ENCODE results near the gene CHRM3. TPM values are rescaled to one million over a fixed set of nuclear protein-coding genes. Genes with fewer than 3 reads are reported as not detected.

CHRM3 gene
- under 0.01 and 0.29 TPM in 2 replicates for total RNA-seq

DNA sequence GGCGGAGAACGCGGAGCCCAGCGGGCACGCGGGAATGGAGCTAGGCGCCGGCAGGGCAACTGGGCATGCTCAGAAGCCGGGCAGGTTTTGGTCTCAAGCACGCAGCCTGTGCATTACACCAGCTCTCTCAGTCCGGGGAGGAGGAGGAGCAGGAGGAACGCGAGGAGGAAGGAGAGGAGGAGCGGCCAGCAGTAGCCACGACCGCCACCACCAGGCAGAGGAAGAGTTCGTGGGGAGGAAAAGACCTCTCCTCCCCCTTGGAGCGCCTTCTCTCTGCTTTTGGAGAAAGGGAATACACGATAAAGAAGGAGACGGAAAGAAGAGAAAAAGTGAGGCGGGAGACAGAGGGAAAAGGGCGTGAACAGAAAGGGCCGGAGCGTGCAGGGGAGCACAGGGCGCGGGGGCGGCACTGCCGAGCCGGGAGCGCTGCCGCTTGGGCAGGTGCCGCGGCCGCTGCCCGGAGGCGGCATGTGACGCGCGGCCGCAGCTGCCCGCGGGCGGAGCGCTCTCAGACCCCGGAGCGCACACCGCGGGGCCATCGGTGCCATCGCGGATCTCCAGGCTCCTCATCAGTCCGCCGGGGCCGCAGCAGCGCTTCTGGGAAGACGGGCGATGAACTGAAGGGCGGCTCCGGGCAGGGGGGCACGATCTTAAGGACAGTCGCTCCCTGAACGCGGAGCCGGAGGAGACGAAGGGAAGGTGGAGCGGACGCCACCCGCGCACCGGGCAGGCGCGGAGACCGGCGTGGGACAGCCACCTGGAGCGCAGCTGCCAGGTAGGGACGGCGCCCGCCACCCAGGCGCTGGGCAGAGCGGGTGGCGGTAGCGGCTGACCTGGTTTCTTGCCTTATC, at the start of gene CHRM3:
CHRM3 (plus strand) TSS at position 116 of the 851 bp plus-strand sequence. CDS start 520,884 bp downstream, outside the sequence.
- Histone ChIP-seq H4K20me1 (ENCODE audit: insufficient read depth, low read length) (no peaks in the 10 kb centered on the region), H3K4me2 (ENCODE audit: insufficient read depth, low read length) (peak within 1 kb of the TSS; percentile 45), H3K27ac (ENCODE audit: low read depth, low read length) (no peak within 1 kb of the TSS), H3K79me2 (ENCODE audit: insufficient read depth, low read length) (no peaks in the 10 kb centered on the region), H3K9me3 (ENCODE audit: low read depth, low read length) (no peaks in the 10 kb centered on the region), H3K27me3 (ENCODE audit: insufficient read depth, low read length) (peaks cover 23% of the 10 kb centered on the region), H3K4me3 (ENCODE audit: insufficient read depth, low read length) (peak within 1 kb of the TSS; percentile 12), H2AFZ (ENCODE audit: low read length) (no peak within 1 kb of the TSS), H3K4me1 (ENCODE audit: insufficient read depth, low read length) (no peaks in the 10 kb centered on the region), H3K36me3 (ENCODE audit: insufficient read depth, low read length) (no peaks in the 10 kb centered on the region)
- DNase-seq (ENCODE audit: insufficient read length, low spot score, missing footprints), result peak; percentile 80
- TF ChIP-seq, protein P1, sequence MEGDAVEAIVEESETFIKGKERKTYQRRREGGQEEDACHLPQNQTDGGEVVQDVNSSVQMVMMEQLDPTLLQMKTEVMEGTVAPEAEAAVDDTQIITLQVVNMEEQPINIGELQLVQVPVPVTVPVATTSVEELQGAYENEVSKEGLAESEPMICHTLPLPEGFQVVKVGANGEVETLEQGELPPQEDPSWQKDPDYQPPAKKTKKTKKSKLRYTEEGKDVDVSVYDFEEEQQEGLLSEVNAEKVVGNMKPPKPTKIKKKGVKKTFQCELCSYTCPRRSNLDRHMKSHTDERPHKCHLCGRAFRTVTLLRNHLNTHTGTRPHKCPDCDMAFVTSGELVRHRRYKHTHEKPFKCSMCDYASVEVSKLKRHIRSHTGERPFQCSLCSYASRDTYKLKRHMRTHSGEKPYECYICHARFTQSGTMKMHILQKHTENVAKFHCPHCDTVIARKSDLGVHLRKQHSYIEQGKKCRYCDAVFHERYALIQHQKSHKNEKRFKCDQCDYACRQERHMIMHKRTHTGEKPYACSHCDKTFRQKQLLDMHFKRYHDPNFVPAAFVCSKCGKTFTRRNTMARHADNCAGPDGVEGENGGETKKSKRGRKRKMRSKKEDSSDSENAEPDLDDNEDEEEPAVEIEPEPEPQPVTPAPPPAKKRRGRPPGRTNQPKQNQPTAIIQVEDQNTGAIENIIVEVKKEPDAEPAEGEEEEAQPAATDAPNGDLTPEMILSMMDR (IDR thresholded peaks at IDR 0.05; ENCODE audit: extremely low read depth, low read depth, low read length), result no peak

DNA sequence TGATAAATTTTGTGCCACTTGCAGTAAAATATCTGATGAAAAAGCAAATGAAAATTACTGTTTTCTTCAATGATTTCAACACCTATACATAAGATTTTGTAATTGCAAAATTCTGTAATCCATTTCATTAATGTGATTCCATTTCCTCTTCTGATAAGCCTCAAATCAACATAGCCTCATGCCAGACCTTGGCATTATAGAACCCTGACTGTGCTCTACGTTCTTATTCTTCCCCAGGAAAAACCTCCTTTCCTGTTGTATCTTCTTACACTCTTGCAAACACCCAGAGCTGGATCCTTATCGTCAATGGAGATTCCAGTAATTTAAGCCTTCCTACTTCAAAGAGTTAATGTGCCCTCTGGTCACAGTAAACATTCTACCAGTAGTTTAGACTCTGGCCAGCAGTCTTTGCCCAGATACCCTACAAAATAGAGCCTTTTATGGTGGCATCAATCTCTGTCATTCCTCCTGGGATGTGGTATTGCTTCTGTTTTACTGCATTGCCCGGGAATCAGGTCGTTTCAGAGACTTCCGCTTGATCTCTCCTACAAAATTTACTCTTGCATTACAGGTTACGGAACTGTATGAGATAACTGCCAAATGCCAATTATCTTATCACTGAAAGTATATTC, 48.5 kb upstream of the CHRM3 start:
- Histone ChIP-seq H3K4me1 (ENCODE audit: insufficient read depth, low read length) (no peaks in the 10 kb centered on the region), H2AFZ (ENCODE audit: low read length) (no peak overlapping the region), H3K4me3 (ENCODE audit: insufficient read depth, low read length) (no peak overlapping the region), H3K27ac (ENCODE audit: low read depth, low read length) (no peak overlapping the region), H3K36me3 (ENCODE audit: insufficient read depth, low read length) (no peaks in the 10 kb centered on the region), H3K9me3 (ENCODE audit: low read depth, low read length) (no peaks in the 10 kb centered on the region), H3K27me3 (ENCODE audit: insufficient read depth, low read length) (no peaks in the 10 kb centered on the region), H4K20me1 (ENCODE audit: insufficient read depth, low read length) (no peaks in the 10 kb centered on the region), H3K79me2 (ENCODE audit: insufficient read depth, low read length) (no peaks in the 10 kb centered on the region), H3K4me2 (ENCODE audit: insufficient read depth, low read length) (no peak overlapping the region)
- no peak for DNase-seq (ENCODE audit: insufficient read length, low spot score, missing footprints)
- TF ChIP-seq, protein P1 (IDR thresholded peaks at IDR 0.05; ENCODE audit: extremely low read depth, low read depth, low read length), result no peak

DNA sequence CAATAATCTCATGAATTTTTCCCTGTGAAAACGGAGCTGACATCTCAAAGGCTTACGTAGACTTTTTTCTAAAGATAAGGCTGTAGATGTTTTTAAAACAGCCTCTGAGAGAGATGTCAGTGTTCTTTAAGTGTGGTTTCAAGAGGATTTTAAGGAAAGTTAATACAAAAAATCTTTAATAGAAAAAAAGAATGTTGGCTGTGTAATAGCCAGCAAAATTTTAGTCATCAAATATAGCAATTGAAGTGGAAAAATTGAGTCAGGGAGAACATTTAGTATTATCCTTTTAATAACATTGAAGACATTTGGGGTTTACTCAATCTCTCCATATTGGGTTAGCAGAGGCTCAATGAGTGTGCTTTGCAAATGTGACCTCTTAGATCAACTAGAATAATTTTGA, 38.6 kb upstream of the CHRM3 start:
- no peaks in the 10 kb centered on the region for H4K20me1 ChIP-seq (ENCODE audit: insufficient read depth, low read length)

More for the DNA sequence above, 38.6 kb upstream of the CHRM3 start:
- DNase-seq (ENCODE audit: insufficient read length, low spot score, missing footprints), result no peak
- Histone ChIP-seq H3K27ac (ENCODE audit: low read depth, low read length) (no peak overlapping the region), H3K79me2 (ENCODE audit: insufficient read depth, low read length) (no peaks in the 10 kb centered on the region), H3K9me3 (ENCODE audit: low read depth, low read length) (peaks cover 2% of the 10 kb centered on the region), H3K4me1 (ENCODE audit: insufficient read depth, low read length) (no peaks in the 10 kb centered on the region), H3K4me3 (ENCODE audit: insufficient read depth, low read length) (no peak overlapping the region), H3K4me2 (ENCODE audit: insufficient read depth, low read length) (no peak overlapping the region), H3K27me3 (ENCODE audit: insufficient read depth, low read length) (no peaks in the 10 kb centered on the region), H2AFZ (ENCODE audit: low read length) (no peak overlapping the region), H3K36me3 (ENCODE audit: insufficient read depth, low read length) (no peaks in the 10 kb centered on the region)
- TF ChIP-seq, protein P1 (IDR thresholded peaks at IDR 0.05; ENCODE audit: extremely low read depth, low read depth, low read length), result no peak
